ENCODE data around the gene RASA4.
"Not testable (repeated sequence)": the region's sequence is repeated elsewhere in the genome, so short reads cannot be mapped to it uniquely, and the experiment has no call there.

The RASA4 gene

DNA sequence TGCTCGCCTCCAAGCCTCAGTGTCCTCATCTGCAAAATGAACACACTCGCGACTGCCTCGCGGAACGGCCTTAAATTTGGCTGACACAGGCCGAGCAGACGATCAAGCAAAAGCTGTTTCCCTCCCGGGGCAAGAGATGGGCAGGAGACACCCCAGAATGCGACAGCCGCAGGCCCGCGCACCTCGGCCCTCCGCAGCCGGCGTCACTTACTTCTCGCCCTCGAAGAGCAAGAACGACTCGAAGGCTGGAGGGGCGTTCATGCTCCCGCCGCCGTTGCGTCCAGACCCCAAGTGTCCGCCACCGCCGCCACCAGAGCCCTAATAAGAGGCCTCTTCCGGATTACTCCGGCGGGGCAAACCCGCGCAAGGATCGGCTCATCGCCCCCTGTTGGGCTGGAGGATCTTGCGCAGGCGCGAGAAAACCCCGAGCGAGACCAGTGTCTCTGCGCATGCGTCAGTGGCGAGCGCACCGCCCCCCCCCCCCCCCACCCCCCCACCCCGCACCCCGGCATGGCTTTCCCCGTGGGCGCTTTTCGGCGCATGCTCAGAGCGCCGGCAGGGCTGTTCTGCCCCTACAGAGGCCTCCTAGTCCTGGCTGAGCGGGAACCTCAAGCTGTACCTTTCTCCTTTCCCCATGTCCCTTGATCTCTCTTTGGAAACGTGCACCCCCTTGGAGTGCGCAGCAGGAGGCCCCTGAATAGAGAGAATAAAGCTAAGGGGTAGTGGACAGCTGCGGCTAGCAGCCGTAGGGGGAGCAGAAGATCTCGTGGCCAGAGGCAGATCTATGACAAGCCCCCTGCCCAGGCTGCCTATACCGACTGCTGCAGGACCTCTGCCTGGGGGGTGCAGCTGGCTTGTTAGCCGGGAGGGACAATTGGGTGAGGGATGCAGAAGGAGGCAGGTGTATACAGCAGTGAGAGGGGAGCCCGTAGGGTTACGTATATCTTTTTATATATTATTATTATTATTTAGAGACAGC lies 44.0 kb downstream of the RASA4 start, which contains the start of gene POLR2J3:
TSS of gene POLR2J3 (minus strand) at position 323 of the 979 bp plus-strand sequence. CDS start at position 261, 62 bp downstream.
- peak within 1 kb of the TSS; percentile 69 for H3K4me2 ChIP-seq (ENCODE audit: low read length)
- H3K4me1 ChIP-seq (ENCODE audit: control insufficient read depth, insufficient read depth, low read length); H3K9me3 ChIP-seq (replicated peaks; ENCODE audit: low read length); H3K27me3 ChIP-seq (ENCODE audit: control insufficient read depth, insufficient read depth, low read length); H3K36me3 ChIP-seq (ENCODE audit: insufficient read depth, low read length): not testable (repeated sequence)
- peak within 1 kb of the TSS; percentile 76 for H3K4me3 ChIP-seq (ENCODE audit: low read length)
- peak within 1 kb of the TSS; percentile 87 for H3K9ac ChIP-seq (ENCODE audit: low read depth, low read length)

DNA sequence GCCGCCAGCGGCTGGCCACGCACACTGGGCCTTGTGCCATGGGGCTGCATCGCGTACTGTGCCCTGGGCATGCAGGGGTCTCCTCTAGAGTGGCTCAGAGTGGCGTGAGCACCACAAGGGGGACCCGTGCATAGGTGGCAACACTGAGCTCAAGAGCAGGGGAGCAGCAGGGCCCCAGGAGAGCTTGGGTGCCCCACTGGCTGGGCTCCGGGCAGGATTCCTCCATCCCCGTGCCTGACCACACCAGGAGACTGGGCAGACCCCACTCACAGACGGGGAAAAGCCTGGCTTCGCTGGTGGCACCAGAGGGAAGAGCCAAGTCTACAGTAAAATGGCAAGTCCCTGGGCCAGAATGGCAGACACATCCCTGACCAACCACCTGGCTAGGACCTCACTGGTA lies 47.9 kb downstream of the RASA4 start:
- not testable (repeated sequence) for H3K4me1 ChIP-seq (ENCODE audit: control insufficient read depth, insufficient read depth, low read length); H3K4me3 ChIP-seq (ENCODE audit: low read length); H3K27me3 ChIP-seq (ENCODE audit: control insufficient read depth, insufficient read depth, low read length); H3K9me3 ChIP-seq (replicated peaks; ENCODE audit: low read length); H3K9ac ChIP-seq (ENCODE audit: low read depth, low read length); H3K4me2 ChIP-seq (ENCODE audit: low read length); H3K36me3 ChIP-seq (ENCODE audit: insufficient read depth, low read length)

DNA sequence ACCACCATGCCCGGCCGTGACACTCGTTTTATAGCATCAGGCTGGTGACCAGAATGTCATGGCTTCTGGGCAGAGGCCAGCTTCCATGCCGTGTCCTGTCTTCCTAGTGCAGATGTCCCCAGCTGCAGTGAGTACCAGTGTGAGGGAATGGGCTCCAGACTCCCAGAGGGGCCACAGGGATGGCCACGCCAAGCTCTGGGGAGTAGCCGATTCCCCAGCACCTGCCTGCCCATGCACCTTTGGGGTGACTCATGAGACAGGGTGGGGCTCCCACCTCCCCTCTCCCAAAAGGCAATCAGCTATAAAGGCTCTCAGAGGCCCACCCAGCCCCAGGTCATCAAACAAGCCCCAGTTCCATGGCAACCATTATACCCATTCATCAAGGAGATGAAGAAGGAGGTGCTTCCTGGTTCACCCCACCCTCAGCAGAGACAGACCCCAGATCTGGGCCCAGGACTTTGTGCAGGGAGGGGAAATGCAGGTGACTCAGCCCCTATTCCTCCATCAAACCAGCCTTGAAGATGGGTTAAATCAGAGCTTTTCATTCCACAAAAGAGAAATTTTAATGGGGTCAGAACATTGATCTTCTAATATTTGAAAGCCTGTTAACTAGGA lies 65.6 kb downstream of the RASA4 start, which contains the start of gene SPDYE2:
TSS of gene SPDYE2 (plus strand) at position 419 of the 615 bp plus-strand sequence. CDS start 2,030 bp downstream, outside the sequence.
- H3K4me3 ChIP-seq (ENCODE audit: low read length); H3K27me3 ChIP-seq (ENCODE audit: control insufficient read depth, insufficient read depth, low read length); H3K9me3 ChIP-seq (replicated peaks; ENCODE audit: low read length); H3K4me2 ChIP-seq (ENCODE audit: low read length); H3K9ac ChIP-seq (ENCODE audit: low read depth, low read length); H3K4me1 ChIP-seq (ENCODE audit: control insufficient read depth, insufficient read depth, low read length); H3K36me3 ChIP-seq (ENCODE audit: insufficient read depth, low read length): not testable (repeated sequence)

DNA sequence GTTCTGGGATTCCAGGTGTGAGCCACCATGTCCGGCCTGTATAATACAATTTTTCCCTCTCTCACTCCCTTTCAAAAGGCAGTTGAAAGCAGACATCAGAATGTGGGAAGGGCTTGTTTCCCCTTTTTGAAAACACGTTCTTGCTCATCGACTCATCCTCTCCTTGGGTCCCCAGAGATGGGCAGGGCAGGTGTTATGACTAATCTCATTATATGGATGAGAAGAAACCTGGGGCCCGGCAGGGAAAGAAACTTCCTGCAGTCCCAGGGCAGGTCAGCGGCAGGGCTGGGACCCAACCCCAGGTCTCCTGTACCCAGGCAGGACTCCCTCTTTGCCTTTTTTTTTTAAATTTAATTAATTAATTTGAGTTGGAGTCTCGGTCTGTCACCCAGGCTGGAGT lies 70.2 kb downstream of the RASA4 start:
- H3K9me3 ChIP-seq (replicated peaks; ENCODE audit: low read length); H3K9ac ChIP-seq (ENCODE audit: low read depth, low read length); H3K27me3 ChIP-seq (ENCODE audit: control insufficient read depth, insufficient read depth, low read length); H3K4me2 ChIP-seq (ENCODE audit: low read length); H3K36me3 ChIP-seq (ENCODE audit: insufficient read depth, low read length); H3K4me3 ChIP-seq (ENCODE audit: low read length); H3K4me1 ChIP-seq (ENCODE audit: control insufficient read depth, insufficient read depth, low read length): not testable (repeated sequence)

DNA sequence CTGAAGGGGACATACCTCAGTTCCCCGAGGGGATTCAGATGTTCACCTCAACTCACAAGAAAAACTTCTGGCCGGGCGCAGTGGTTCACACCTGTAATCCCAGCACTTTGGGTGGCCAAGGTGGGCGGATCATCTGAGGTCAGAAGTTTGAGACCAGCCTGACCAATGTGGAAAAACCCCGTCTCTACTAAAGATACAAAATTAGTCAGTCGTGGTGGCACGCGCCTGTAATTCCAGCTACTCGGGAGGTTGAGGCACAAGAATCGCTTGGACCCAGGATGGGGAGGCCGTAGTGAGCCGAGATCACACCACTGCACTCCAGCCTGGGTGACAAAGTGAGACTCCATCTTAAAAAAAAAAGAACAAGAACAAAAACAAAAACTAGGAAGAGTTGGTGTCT lies 71.3 kb downstream of the RASA4 start:
- not testable (repeated sequence) for H3K27me3 ChIP-seq (ENCODE audit: control insufficient read depth, insufficient read depth, low read length); H3K9me3 ChIP-seq (replicated peaks; ENCODE audit: low read length); H3K4me1 ChIP-seq (ENCODE audit: control insufficient read depth, insufficient read depth, low read length); H3K4me3 ChIP-seq (ENCODE audit: low read length); H3K4me2 ChIP-seq (ENCODE audit: low read length); H3K36me3 ChIP-seq (ENCODE audit: insufficient read depth, low read length); H3K9ac ChIP-seq (ENCODE audit: low read depth, low read length)

DNA sequence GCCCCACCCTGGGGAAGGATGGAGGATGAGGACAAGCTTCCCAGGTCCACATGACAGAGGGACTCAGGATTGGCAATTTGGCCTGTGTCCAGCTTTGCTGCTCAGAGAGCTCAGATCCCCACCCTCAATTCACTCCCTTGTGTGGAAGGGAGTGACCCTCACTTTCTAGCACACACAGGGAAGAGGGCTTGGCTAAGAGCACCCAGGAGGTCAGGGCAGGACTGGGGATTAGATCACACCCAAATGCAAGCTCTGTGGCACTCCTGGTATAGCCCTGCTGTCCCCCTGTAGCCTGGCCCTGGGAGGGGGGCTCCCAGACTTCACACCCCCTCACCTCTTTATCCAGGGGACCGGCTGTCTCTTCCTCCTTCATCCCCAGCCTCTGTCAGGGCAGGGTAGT lies 72.2 kb downstream of the RASA4 start:
- not testable (repeated sequence) for H3K9me3 ChIP-seq (replicated peaks; ENCODE audit: low read length); H3K36me3 ChIP-seq (ENCODE audit: insufficient read depth, low read length); H3K9ac ChIP-seq (ENCODE audit: low read depth, low read length); H3K4me3 ChIP-seq (ENCODE audit: low read length); H3K27me3 ChIP-seq (ENCODE audit: control insufficient read depth, insufficient read depth, low read length); H3K4me1 ChIP-seq (ENCODE audit: control insufficient read depth, insufficient read depth, low read length); H3K4me2 ChIP-seq (ENCODE audit: low read length)

DNA sequence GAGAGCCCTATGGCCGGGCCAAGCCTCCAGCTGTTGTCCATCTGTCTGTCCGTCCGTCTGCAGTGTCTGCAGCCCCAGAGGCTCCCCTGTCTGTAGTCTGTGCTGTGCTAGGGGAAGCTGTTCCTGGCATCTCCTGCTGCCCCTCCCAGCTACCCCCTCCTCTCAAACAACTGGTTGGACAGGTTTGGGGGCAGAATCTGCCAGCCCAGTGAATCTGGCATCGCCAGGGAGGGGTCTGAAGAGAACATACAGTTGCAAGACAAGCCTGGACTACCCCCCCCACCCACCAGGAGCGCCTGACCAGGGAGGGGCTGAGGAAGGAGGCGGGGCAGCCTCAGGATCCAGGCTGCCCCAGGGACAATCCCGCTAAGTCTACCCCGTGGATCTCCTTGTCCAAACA lies 73.0 kb downstream of the RASA4 start, which contains the start of gene UPK3BL2:
TSS of gene UPK3BL2 (minus strand) at position 101 of the 400 bp plus-strand sequence. CDS start at position 41, 60 bp downstream.
- H3K36me3 ChIP-seq (ENCODE audit: insufficient read depth, low read length); H3K4me3 ChIP-seq (ENCODE audit: low read length); H3K9me3 ChIP-seq (replicated peaks; ENCODE audit: low read length); H3K4me1 ChIP-seq (ENCODE audit: control insufficient read depth, insufficient read depth, low read length); H3K4me2 ChIP-seq (ENCODE audit: low read length); H3K9ac ChIP-seq (ENCODE audit: low read depth, low read length); H3K27me3 ChIP-seq (ENCODE audit: control insufficient read depth, insufficient read depth, low read length): not testable (repeated sequence)

DNA sequence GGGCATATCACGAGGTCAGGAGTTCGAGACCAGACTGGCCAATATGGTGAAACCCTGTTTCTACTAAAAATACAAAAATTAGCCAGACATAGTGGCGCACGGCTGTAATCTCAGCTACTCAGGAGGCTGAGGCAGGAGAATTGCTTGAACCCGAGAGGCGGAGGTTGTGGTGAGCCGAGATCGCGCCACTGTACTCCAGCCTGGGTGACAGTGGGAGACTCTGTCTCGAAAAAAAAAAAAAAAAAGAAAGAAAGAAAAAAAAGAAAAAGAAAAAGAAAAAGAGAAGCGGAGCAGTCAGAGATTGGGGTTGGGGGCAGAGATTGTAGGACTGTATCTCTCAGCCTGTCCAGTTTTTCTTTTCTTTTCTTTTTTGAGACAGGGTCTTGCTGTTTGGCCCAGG lies 73.8 kb downstream of the RASA4 start:
- H3K4me3 ChIP-seq (ENCODE audit: low read length); H3K4me2 ChIP-seq (ENCODE audit: low read length); H3K36me3 ChIP-seq (ENCODE audit: insufficient read depth, low read length); H3K27me3 ChIP-seq (ENCODE audit: control insufficient read depth, insufficient read depth, low read length); H3K9ac ChIP-seq (ENCODE audit: low read depth, low read length); H3K9me3 ChIP-seq (replicated peaks; ENCODE audit: low read length); H3K4me1 ChIP-seq (ENCODE audit: control insufficient read depth, insufficient read depth, low read length): not testable (repeated sequence)

DNA sequence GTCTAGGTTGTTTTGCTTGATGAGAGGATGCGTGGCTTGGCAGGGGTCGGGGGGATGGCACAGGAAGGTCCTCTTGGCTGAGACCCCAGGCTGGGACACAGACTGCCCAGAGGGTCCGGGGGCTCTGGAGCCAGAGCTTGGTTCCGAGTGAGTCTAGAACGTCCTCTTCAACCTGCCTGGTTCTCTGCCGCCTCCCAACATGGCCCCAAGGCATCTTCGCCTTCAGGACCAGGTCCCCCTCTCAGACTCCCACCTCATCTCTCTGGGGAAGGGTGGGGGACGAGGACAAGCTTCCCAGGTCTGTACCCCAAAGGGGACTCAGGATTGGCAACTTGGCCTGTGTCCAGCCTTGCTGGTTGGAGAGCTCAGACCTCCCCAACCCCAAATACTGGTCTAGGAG lies 74.5 kb downstream of the RASA4 start:
- not testable (repeated sequence) for H3K36me3 ChIP-seq (ENCODE audit: insufficient read depth, low read length); H3K4me1 ChIP-seq (ENCODE audit: control insufficient read depth, insufficient read depth, low read length); H3K4me2 ChIP-seq (ENCODE audit: low read length); H3K4me3 ChIP-seq (ENCODE audit: low read length); H3K27me3 ChIP-seq (ENCODE audit: control insufficient read depth, insufficient read depth, low read length); H3K9me3 ChIP-seq (replicated peaks; ENCODE audit: low read length); H3K9ac ChIP-seq (ENCODE audit: low read depth, low read length)

DNA sequence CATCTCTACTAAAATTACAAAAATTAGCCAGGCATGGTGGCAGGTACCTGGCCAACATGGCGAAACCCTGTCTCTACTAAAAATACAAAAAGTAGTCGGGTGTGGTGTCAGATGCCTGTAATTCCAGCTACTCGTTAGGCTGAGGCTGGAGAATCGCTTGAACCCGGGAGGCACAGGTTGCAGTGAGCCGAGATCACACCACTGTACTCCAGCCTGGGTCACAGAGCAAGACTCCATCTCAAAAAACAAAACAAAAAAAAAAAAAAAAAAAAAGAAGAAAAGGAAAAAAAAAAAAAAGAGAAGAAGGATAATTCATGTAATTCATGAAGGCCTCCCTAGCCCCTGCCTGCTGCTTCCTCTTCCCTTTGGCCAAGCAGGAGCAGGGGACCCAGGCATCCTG lies 76.0 kb downstream of the RASA4 start:
- not testable (repeated sequence) for H3K27me3 ChIP-seq (ENCODE audit: control insufficient read depth, insufficient read depth, low read length); H3K4me2 ChIP-seq (ENCODE audit: low read length); H3K4me1 ChIP-seq (ENCODE audit: control insufficient read depth, insufficient read depth, low read length); H3K9me3 ChIP-seq (replicated peaks; ENCODE audit: low read length); H3K4me3 ChIP-seq (ENCODE audit: low read length); H3K36me3 ChIP-seq (ENCODE audit: insufficient read depth, low read length); H3K9ac ChIP-seq (ENCODE audit: low read depth, low read length)

DNA sequence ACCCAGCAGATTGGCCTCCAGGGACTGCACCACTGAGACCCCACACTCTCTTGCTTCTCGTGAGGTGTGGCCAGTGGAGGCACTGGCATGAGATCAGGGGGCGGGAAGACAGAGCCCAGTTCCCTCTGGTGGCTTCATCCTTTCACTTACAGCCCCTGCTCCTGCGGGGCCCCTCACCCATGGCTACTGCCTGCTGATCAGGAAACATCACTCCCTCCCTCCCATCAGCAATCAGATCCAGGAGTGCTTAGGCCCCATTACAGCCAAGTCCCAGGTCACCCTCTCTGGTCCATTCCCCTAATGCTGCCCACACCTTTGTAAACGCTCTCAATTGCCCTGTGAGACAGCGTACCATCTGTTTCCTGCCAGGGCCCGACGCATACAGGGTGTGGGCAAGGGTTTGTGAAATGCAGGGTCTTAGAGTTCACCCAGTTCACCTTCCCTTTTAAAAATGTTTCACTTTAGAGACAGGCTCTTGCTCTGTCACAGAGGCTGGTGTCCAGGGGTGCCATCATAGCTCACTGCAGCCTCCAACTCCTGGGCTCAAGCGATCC lies 81.4 kb downstream of the RASA4 start:
- not testable (repeated sequence) for H3K4me1 ChIP-seq (ENCODE audit: control insufficient read depth, insufficient read depth, low read length); H3K36me3 ChIP-seq (ENCODE audit: insufficient read depth, low read length); H3K27me3 ChIP-seq (ENCODE audit: control insufficient read depth, insufficient read depth, low read length); H3K4me3 ChIP-seq (ENCODE audit: low read length); H3K4me2 ChIP-seq (ENCODE audit: low read length); H3K9me3 ChIP-seq (replicated peaks; ENCODE audit: low read length); H3K9ac ChIP-seq (ENCODE audit: low read depth, low read length)

Measured in skeletal muscle satellite cell (primary cell).